ENCODE measurements around the gene NDUFS3.

GRCh38 chr11:47552056-47552565, 26.8 kb upstream of the NDUFS3 start:
- TF ChIP-seq CTCF (IDR thresholded peaks at IDR 0.05; ENCODE audit: low read length), result no peak
- TF ChIP-seq EZH2 (IDR thresholded peaks at IDR 0.05; ENCODE audit: borderline replicate concordance, low read length), result no peak
